HepG2 (cell line): ENCODE data around the gene RAB1B. TPM values are rescaled to one million over a fixed set of nuclear protein-coding genes. Genes with fewer than 3 reads are reported as not detected.

Source experiments
- JUN ChIP-seq: sonication (generic); formaldehyde crosslinking; IDR thresholded peaks from 2 replicates; pipeline ENCODE4 v1.4.0; 2020; ENCODE audit warnings: mild to moderate bottlenecking, missing genetic modification reagents
- KIAA2018 ChIP-seq: sonication (generic); formaldehyde crosslinking; IDR thresholded peaks from 2 replicates; pipeline ENCODE4 v1.5.0; 2020; ENCODE audit warnings: mild to moderate bottlenecking, missing genetic modification reagents, borderline replicate concordance
- KLF13 ChIP-seq: sonication (generic); formaldehyde crosslinking; IDR thresholded peaks from 2 replicates; pipeline ENCODE4 v1.4.0; 2020; ENCODE audit warnings: mild to moderate bottlenecking, missing genetic modification reagents
- MAZ ChIP-seq, 2 experiments: sonication (generic) in 1 of 2; formaldehyde crosslinking in 1 of 2; IDR thresholded peaks; 2 replicates each; pipeline versions ENCODE4 v1.5.0 to v1.6.1; 2012 to 2020; ENCODE audit warnings: low read depth in 2 of 2, mild to moderate bottlenecking in 2 of 2, borderline replicate concordance in 1 of 2, improper control_type of control experiment in 1 of 2, low read length in 1 of 2, missing genetic modification reagents in 1 of 2, moderate library complexity in 1 of 2
- PHF8 ChIP-seq: sonication (generic); formaldehyde crosslinking; IDR thresholded peaks from 2 replicates; pipeline ENCODE4 v1.5.0; 2020; ENCODE audit warnings: missing genetic modification reagents
- PITX1 ChIP-seq: sonication (generic); formaldehyde crosslinking; IDR thresholded peaks from 2 replicates; pipeline ENCODE4 v1.5.1; 2020; ENCODE audit warnings: mild to moderate bottlenecking, missing genetic modification reagents
- TEF ChIP-seq: sonication (generic); formaldehyde crosslinking; IDR thresholded peaks from 2 replicates; pipeline ENCODE4 v1.5.0; 2020; ENCODE audit warnings: missing genetic modification reagents
- TFDP2 ChIP-seq: sonication (generic); formaldehyde crosslinking; IDR thresholded peaks from 2 replicates; pipeline ENCODE4 v1.4.0; 2020; ENCODE audit warnings: missing genetic modification reagents
- ZBTB1 ChIP-seq: sonication (generic); formaldehyde crosslinking; IDR thresholded peaks from 2 replicates; pipeline ENCODE4 v1.4.0; 2020; ENCODE audit warnings: missing genetic modification reagents, borderline replicate concordance
- ZBTB38 ChIP-seq: sonication (generic); formaldehyde crosslinking; IDR thresholded peaks from 2 replicates; pipeline ENCODE4 v1.5.1; 2020; ENCODE audit warnings: mild to moderate bottlenecking, missing genetic modification reagents
- ZNF564 ChIP-seq: sonication (generic); formaldehyde crosslinking; IDR thresholded peaks from 2 replicates; pipeline ENCODE4 v1.8.1; 2023; ENCODE audit warnings: mild to moderate bottlenecking, missing genetic modification reagents
- polyA plus RNA-seq, 8 experiments: library from polyadenylated mRNA; depleted of rRNA in 3 of 8; stranded (reverse) in 7 of 8; unstranded in 1 of 8; fragments of >200 nt; fragmentation: Illumina TruSeq in 4 of 8; extraction: Trizol in 4 of 8; gene quantifications; 2 replicates each; pipeline versions ENCODE4 v1.2.1 to v1.2.3, GENCODE V29; 2011 to 2016; ENCODE audit warnings: low read depth in 4 of 8, missing spikeins in 1 of 8, mixed read lengths in 1 of 8; ENCODE audit not compliant: insufficient read depth in 1 of 8
- total RNA-seq, 5 experiments: library from RNA; depleted of rRNA; stranded (reverse); fragments of >200 nt; fragmentation: Illumina TruSeq; extraction: Trizol; gene quantifications; 2 replicates each; pipeline ENCODE4 v1.2.3, GENCODE V29; 2016; ENCODE audit warnings: low read depth in 1 of 5
- TF ChIP-seq, protein P1 (sequence below): sonication (generic); formaldehyde crosslinking; IDR thresholded peaks from 2 replicates; pipeline ENCODE4 v1.4.0; 2020; ENCODE audit warnings: missing genetic modification reagents, borderline replicate concordance
- TF ChIP-seq, protein P2 (sequence below): sonication (generic); formaldehyde crosslinking; IDR thresholded peaks from 2 replicates; pipeline ENCODE4 v1.4.0; 2020; ENCODE audit warnings: mild to moderate bottlenecking, low read depth, missing genetic modification reagents
- TF ChIP-seq, protein P3 (sequence below): sonication (generic); formaldehyde crosslinking; IDR thresholded peaks from 2 replicates; pipeline ENCODE4 v1.8.1; 2023; ENCODE audit warnings: mild to moderate bottlenecking, missing genetic modification reagents, borderline replicate concordance

The RAB1B gene
- total and polyA plus RNA-seq, 2 of the 13 experiments (the other 11 are each of a cell fraction or from before 2014, with no cell fraction given), result 77.9 to 87.9 TPM

DNA sequence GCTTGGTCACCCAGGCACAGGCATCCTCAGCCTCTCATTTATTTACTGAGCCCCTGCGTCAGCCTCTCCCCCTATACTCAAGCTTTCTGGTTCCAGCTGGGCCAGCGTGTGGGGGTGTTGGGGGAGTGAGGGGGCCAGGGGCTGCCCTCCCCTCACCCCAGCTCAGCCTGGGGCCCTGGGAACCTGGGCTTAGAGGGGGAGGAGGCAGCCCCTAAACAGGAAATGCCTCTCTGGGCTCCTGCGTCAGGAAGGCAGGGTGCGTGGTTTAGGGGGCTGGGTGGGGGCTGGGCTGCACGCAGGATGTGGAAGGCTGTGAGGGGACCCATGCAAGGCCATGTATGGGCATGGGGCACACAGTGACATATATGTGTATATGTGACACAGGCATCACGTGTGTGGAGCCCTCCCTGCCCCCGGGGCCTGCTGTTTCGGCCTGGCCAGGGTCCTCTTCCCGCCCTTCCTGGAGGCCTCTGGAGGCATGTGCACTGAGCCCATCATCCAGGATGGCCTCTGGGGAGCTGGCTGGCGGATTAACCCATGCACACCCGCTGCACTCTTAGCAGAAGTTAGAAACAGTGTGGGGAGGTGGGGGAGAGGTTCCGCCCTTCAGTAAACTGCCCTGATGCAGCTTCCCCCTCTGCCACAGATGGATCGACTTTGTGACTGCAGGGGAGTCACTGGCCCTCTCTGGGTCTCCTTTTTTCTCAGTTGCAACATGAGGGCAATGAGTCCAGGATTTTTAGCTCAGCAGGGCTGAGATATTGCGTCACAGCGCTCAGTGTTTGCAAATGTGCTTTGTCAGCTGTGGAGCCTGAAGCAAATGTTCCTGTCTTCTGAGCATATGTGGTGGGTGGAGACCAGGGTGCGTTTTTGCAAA is 49.5 kb downstream of the RAB1B start (continued):
- TF ChIP-seq, protein P1, sequence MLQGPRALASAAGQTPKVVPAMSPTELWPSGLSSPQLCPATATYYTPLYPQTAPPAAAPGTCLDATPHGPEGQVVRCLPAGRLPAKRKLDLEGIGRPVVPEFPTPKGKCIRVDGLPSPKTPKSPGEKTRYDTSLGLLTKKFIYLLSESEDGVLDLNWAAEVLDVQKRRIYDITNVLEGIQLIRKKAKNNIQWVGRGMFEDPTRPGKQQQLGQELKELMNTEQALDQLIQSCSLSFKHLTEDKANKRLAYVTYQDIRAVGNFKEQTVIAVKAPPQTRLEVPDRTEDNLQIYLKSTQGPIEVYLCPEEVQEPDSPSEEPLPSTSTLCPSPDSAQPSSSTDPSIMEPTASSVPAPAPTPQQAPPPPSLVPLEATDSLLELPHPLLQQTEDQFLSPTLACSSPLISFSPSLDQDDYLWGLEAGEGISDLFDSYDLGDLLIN, result no peak
- TF ChIP-seq MAZ (IDR thresholded peaks at IDR 0.05; ENCODE audit: borderline replicate concordance, low read depth, low read length) (no peak), MAZ (CRISPR knock-in tag; IDR thresholded peaks at IDR 0.05; ENCODE audit: low read depth) (no peak), ZBTB38 (CRISPR knock-in tag) (no peak), PITX1 (CRISPR knock-in tag) (no peak), TFDP2 (CRISPR knock-in tag) (peak; percentile 49; the same call in 1 of the 2 replicates), TEF (CRISPR knock-in tag) (no peak), KIAA2018 (no peak), ZNF564 (CRISPR knock-in tag) (no peak), KLF13 (CRISPR knock-in tag) (no peak), JUN (no peak), ZBTB1 (no peak), PHF8 (CRISPR knock-in tag) (0 out of 2 replicates have a peak, but pooled peaks have one; percentile 23)
- TF ChIP-seq, protein P2, sequence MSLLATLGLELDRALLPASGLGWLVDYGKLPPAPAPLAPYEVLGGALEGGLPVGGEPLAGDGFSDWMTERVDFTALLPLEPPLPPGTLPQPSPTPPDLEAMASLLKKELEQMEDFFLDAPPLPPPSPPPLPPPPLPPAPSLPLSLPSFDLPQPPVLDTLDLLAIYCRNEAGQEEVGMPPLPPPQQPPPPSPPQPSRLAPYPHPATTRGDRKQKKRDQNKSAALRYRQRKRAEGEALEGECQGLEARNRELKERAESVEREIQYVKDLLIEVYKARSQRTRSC (CRISPR knock-in tag), result no peak
- TF ChIP-seq, protein P3, sequence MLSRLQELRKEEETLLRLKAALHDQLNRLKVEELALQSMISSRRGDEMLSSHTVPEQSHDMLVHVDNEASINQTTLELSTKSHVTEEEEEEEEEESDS (CRISPR knock-in tag), result no peak
